Stimulated activated CD8-positive, alpha-beta memory T cell treated with anti-CD3 and anti-CD28 coated beads, Interleukin-2, amount 100 ng/mL, for 48 hours (primary cell): ENCODE results near the gene MRPL28.
A peak's percentile ranks its signal among the peaks of the same experiment; 100 is the strongest.
"Not testable (repeated sequence)": the region's sequence is repeated elsewhere in the genome, so short reads cannot be mapped to it uniquely, and the experiment has no call there.

Experiments
- DNase-seq, 2 donors: peaks; one replicate each; pipeline ENCODE4 v3.0.0-alpha.2; 2020; ENCODE audit warnings: low read depth in 2 of 2

The MRPL28 gene

DNA sequence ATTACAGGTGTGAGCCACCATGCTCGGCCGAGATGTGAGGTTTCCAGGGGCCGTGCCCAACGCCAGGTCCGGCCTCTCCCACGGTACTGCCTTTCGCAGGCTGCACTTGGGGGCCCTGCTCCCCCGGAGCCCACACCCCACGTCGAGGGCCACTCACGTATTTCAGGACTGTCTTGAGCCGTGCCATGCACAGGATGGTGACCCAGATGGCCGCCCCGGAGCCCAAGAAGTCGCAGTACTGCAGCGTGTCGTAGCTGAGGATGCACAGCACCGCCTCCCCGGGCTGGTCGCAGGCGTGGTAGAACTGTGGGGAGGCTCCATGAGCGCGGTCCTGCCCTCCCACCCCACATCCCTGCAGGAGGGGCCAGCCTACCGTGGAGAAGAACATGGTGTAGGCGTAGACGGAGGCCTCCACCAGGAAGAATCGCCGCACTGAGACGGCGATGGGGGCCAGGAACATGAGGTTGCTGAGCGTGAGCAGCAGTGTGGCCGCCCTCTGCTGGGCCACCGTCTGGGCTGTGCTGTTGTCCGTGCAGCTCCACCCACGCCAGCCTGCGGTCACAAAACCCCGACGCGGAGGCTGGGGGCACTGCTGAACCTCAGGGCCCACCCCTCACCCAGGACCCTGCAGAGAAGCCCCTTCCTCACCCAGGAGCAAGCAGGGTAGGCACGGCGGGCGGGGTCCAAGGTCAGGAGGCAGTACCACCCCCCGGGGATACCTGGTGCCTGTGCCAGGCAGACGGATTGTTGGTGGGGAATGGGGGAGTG lies 3.7 kb upstream of the MRPL28 start:
- no peak for DNase-seq

DNA sequence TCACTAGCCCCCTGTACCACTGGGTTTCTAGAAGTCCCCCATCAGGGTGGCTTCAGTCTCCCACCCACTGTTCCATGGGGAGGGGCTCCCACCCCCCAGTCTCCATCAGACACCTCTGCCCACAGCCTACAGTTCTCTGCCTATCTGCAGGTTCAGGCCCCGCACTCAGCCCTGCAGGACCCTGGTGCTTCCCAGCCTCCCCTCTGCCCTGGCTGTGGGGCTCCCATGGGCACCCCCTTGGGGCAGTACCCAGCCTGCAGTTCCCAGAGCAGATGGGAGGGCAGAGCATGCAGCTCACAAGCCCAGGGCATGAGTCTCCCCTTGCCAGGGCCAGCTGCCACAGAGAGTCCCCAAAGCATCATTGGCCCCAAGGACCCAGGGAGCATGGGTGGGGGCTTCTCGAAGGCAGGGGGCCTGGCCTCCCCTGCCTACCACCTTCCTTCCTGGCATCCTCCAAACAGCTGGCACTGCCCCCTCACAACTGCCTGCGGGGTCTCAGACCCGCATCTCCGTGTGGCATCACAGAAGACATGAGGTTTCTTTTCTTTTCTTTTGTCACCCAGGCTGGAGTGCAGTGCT lies 2.8 kb upstream of the MRPL28 start:
- no peak for DNase-seq

DNA sequence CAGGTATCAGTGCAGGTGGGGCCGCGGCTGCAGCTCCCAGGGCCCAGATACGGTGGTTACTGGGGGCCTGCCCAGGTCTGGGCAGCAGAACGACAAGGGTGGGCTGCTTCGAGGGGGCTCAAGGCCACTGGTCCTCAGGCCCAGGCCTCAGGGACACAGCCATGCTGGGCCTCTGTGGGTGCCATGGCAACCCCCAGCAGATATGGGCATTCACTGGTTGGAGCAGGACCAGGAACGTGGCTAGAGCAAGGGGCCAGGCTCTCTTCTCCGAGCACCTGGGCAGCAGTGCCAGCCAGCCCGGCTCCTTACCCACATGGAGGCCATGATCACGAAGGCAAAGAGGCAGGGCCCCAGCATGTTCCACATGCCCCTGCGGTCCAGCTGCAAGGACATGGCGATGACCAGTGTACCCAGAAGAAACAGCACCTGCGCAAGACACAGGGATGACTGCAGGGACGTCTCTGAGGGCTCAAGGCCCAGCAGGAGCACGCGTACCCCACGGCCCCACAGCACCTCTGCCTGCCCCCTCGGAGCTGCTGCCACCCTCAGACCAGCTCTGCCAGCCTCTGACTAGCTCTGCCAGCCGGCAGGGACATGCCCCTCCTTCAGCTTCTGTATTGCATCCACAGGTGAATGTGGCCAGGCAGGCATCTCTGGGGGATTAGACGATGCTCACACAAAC lies 2.1 kb upstream of the MRPL28 start:
- DNase-seq = no peak

DNA sequence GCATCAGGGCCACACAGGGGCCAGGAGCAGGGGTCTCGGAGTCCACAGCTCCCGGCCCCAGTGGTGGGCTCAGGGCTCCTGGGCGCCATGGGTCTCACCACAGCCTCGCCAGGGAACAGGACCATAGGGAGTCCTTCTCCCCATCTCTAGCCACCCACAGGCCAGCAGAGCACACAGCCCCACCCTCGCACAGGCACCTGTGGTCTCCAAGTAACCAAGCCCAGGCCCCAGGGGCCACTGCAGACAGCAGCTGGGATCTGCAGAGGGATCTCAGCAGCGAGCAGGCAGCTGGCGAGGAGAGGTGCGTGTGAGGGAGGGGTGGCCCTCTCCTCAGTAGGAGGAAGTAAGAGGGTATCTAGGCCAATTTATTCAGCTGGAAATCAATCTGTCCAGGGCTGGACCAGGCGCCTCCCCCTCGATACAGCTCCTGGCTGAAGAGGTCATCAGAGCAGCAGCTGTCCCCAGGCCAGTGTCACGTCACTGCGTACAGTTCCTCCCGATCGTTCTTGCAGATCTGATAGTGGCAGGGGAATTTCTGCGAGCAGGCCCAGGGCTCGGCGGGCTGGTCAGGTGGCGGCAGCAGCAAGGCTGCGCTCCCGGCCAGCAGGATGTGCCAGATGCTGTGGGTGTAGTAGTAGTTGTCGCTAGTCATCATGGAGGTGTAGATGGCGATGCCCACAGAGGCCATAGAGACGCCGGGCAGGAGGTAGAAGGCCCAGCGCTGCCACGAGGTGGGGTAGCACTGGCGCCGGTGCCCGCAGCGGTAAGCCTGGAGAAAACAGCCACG lies 1.4 kb upstream of the MRPL28 start:
- no peak for DNase-seq

DNA sequence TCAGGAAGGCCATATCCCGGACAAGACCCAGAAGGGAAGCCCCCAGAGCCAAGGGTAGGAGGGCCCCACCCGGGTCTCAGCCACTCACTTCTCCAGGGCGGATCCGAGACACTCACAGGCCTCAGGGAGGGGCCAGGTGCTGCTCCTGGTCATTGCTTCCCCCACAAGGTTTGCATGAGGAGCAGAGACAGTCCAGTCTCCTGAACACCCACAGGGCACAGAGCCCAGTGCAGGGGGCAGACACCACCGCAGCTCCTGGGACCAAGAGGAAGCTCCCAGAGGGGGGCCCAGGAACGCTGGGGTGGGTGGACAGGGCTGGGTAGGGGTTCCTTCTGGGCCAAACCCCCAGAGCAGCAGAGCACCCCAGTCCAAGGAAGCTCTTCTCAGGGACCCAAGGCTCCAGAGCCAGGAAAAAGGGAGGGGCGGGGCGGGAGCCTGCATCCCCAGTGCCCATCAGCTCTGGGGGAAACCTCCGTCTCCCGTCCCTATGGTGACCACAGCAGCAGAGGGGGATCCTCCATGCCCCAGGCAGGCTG lies 709 bp upstream of the MRPL28 start:
- no peak for DNase-seq

DNA sequence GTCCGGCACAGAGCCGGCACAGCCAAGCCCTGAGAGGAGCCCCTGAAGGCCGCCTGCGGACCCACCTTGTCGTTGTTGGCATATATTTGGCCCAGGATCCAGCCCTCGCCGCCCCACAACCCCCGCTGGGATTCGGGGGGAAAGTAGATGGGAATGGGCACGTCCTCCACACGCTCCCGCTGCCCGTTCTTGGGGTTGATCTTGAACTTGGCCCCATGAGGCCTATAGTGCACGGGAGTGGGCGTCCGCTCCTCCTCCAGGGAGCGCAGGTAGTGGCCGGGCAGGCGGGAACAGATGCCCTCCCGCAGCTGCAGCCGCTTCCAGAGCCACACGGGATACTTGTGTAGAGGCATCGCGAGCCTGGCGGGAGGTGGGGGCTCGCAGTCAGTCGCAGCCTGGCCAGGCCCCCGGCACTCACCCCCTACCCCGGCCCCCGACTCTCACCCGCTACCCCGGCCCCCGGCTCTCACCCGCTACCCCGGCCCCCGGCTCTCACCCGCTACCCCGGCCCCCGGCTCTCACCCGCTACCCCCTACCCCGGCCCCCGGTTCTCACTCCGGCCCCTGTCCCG lies 387 bp downstream of the MRPL28 start:
- no peak for DNase-seq

DNA sequence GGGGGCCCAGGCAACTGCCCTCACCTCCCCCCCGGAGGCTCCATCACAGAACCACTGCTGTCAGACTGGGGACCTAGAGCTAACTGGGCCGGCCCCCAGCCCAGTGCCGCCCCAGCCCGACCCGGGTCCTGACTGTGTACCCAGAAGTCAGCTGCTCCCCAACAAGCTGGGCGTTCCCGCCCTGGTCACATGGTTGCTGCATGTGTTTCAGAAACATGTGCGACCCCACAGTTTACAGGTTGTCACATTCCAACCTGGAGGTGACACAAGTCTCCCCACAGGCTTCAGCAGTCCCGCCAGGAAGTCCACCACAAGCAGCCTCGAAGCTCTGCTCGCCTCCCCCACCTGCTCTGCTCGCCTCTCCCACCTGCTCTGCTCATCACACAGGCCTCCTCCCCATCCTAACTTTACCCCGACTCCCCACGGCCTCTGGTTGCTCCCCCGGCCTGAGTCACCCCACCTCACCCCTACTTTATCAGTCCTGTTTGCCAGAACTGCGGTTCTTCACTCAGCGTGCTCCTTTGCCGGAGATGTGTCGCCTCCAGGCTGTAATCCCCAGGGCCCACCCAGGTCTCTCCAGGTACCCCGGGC lies 968 bp downstream of the MRPL28 start:
- DNase-seq = no peak

DNA sequence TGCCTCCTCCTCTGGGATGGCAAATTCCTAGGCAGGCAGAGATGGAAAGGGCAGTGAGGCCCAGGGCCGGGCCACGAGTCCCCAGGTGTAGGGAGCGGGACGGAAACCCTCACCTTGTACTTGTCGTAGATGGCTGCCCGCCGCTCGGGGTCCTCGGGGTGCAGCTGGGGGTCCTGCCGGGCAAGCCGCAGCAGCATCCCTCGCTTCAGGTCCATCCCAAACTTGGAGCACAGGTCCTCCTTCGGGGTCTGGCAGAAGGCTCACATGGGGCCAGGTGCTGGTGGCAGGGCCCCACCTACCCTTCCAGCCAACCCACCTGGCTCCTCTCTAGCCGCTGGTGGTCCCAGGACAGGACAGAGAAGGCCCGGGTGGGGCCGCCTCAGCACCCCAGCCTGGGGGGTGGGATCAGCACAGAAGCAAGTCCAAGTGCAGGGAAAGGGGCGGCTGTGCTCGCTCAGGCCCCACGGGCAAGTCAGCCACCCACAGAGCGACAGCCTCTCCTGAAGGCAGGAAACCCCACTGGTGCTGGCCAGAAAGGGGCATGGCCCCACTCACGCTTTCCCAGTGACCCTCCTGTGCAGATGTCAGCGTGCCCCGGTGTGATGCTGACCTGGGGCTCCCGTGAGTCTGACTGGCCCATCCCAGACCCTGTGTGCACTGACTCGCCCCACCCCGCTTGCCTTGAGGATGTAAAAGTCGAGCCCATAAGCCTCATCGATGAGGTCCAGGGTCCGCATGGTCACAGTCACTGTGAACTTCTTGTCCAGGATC lies 1.8 kb downstream of the MRPL28 start:
- no peak for DNase-seq

DNA sequence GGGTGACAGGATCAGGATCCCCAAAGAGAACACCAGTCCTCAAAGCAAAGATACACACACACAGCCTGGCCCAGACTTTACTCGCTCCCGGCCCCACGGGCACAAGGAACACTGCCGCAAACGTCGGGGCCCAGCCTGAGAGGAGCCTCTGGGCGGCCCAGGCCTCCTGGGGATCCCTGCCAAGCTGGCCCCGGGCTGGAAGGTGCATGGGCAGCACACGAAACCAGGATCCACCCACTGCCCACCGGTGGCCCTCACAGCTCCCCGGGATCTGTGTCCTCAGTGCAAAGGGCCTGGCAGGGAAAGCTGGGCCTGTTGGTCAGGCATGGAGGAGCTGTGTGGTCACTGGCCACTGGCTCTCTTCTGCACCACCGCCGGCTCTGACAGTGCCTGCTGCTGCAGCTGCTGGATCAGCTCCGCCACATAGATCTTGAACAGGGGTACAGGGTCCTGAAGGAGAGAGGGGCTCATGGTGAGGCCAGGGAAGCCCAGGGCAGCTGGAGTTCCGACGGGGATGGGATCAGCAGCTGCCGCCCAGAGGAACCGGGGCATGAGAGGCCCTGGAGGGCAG lies 2.9 kb downstream of the MRPL28 start:
- DNase-seq = no peak

DNA sequence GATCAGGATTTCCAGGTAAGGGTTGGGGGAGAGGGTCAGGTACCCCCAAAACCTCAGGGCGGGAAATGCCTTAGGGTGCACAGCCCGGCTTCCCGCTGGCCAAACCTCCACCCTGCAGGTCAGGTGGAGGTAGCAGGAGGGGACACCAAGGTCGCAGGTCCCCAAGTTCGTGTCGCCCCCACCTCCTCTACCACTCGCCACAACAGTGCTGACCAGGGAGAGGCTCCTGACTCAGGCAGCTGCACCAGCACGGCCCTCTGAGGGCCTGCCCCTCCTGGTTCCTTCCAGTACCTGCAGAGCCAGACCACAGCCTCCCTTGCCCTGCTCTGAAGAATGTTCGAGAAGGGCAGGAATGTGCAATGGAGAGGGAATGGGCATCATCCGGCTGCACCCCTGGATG lies 3.9 kb downstream of the MRPL28 start:
- DNase-seq = no peak

DNA sequence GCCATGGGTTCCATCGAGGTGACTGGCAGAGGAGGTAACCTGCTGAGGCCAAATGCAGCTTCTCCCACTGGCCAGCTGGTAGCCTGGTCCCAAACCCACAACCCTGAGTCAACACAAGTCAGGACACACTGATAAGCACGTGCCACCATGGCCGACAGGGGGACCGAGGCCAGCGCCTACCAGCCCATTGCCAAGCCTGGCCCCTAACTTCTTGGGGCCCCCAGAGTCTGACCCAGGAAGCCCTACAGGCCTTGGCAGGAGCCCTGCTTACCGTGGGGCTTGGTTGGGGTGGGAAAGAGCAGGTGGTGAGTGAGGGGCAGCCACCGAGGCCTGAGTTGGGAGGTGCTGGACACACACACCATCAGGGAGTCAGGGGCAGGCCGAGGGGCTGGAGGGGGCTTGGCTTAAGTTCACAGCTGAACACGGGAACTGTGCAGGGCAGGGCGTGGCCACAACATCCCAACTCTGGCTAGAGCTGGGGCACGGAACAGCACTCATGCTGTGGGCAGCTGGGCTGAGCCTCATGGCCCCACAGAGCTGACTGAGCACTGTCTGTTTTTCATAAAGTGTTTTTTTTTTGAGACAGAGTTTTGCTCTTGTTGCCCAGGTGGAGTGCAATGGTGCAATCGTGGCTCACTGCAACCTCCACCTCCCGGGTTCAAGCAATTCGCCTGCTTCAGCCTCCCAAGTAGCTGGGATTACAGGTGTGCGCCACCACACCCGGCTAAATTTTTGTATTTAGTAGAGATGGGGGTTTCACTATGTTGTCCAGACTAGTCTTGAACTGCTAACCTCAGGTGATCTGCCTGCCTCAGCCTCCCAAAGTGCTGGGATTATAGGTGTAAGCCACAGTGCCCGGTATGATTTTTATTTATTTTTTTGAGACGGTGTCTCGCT lies 5.5 kb downstream of the MRPL28 start:
- no peak for DNase-seq

DNA sequence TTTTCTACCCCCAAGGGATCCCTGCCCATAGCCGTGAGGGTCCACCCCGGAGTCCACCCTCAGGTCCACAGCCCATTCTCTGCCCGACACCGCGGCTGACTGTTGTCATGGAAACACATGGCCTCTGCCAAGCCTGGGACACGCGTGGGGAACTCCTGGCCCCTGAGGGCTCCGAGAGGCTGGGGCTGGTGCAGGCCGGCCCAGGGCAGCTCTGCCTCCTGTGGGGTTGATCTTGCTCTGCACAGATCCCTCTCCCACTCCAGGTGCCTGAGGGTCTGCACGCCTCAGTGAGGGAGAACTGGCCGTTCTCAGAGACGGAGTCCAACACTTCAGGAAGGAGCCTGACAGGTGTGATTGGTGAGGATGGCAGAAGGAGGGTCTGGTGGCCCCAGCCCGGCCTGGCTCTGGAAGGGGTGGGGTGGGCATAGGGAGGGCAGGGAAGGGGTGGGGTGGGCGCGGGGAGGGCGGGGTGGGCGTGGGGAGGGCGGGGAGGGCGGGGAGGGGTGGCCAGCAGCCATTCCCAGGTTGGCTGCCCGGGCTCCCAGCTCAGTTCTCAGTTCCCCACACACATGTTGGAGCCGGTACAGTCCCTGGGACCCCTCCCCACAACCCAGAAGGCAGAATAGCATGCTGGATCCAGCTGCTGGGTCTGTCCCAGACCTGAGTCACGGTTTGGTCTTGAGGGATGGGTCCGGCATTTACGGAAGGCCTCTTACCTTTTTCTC lies 6.4 kb downstream of the MRPL28 start:
- DNase-seq = no peak

DNA sequence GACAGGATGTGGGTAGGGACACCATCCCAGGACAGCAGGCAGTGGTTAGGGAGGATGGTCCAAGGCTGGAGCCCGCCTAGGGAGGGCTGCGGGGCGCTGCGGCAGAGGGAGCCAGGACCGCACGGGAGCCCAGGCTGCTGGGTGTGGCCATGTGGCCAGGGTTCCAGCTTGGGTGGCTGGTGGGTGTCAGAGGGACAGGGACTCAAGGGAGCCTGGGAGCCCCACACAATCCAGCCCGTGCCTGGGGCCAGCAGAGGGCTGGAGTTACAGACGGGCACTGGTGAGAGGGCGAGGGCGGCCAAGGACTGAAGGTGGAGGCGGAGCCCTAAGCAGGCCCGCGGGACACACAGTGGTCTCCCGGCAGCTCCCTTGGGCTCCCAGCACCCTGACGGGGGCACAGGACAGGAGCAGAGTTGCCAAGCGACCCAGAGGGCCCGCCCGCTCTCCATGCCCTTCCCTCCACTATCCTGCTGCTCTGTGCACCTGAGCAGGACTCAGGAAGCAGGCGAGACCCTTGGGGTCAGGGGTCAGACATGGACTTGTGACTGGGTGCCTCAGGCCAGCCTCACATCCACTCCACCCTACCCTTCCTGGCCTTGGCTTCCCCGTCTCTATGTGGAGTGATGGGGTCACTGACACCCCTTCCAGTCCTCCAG lies 7.1 kb downstream of the MRPL28 start:
- DNase-seq = no peak

DNA sequence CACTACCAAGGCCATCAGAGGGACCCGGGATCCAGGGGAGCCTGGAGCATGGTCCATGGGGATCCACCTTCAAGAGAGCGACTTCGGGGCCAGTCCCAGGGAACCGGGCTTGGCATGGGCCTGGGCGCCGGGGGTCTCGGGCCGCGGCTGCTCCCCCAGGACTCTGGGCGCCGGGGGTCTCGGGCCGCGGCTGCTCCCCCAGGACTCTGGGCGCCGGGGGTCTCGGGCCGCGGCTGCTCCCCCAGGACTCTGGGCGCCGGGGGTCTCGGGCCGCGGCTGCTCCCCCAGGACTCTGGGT lies 7.7 kb downstream of the MRPL28 start:
- not testable (repeated sequence) for DNase-seq

DNA sequence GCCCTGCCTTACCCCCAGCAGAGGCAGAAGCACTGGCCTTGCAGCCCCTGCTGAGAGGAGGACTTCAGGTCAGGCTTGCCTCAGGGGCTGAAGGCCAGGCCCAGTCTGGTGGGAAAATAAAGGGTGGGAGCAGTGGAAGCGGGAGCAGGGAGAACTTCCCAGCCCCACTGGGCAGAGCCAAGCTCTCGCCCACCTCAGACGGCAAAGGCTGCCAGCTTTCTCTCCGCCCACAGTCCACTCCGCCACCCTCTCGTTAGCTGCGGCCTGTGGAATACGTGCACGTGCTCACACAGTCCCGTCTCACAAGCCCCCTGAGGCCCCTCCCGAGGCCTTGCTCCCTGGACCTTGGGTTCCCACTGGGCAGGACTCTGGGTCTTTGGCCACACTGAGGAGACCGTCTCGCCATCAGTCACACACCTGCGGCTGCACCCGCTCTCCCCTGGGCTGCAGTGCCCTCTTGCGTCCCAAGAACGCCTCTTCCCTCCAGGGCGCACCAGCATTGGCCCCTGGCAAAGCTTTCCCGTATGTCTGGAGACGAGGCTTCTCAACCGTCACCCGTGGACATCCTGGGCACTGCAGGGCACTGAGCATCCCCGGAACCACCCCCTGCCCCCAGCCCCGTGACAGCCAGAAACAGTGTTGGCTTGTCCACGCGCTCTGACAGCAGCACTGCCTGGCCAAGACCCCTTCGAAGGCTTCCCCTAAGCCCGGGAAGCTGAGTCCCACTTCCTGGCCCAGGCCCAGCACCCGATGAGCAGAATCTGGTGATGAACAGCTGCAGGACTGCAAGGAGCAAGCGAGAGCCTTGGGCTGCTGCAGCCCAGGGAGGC lies 8.3 kb downstream of the MRPL28 start:
- DNase-seq = peak; percentile 60 to 64

DNA sequence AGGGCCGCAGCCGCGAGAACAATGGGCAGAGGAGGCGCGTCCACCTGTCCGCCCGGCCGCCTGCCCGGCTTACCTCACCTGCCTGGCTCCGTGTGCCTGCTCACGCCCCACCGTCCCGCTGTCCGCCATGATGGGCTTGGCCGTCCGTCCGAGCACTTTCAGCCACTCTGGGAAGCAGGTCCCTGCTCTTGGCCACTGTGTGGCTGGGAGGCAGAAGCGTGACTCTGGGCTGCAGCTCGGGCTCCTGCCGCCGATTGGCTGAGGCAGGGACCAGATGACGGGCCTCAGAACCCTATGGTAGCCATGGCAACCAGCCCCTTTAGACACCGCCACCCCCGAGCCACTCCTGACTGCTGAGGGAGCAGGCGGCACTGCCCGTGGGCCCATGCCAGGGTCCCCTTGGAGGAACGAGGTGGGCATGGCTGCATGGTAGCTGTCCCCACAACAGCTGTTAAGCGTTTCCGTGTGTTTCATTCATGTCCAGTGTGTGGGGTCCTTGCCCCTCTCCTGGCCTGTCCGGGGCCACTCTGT lies 8.9 kb downstream of the MRPL28 start:
- no peak for DNase-seq
